NCI-H2107 treated with DMSO at 0.1 percent for 48 hours (cell line): Measurements from ENCODE around the gene VCAN.

ENCODE experiments used
- DNase-seq: peaks from one replicate; lab custom pipeline; 2025; ENCODE audit not compliant: unreplicated experiment; lab: John Stamatoyannopoulos, UW

VCAN gene

DNA sequence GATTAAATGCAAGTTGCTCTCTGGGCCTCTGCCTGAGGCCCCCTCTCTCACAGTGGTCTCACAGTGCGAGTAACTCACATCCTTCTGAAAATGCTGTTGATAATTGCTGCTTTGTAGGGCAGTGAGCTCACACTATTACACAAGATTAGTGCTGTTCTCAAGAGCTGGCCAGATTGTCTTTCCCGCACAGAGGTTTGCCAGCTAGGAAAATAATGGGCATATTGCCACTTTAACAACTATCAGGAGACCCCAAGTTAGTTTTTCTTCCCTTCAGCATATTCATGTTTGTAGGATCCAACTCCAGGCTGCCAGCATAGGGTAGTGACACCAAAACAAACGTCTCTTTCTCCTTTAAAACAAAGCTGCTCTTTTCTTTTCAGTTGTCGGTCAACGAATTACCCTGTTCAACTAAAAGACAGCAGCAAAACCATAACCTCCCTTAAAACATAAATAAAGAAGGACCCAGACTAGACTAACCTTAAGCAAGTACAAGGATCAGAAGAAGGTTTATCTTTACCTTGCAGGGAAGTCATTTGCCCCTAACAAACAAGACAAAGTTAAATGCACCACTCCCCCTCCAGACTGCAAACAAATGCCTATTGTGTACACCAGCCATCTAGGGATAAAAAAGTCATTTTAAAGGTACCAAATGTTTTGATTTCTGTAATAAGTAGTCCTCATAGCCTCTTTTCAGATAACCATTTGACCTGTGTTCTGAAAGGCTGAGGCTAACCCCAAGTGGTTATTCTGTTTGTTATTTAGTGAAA, 91.4 kb downstream of the VCAN start:
- DNase-seq, result no peak

DNA sequence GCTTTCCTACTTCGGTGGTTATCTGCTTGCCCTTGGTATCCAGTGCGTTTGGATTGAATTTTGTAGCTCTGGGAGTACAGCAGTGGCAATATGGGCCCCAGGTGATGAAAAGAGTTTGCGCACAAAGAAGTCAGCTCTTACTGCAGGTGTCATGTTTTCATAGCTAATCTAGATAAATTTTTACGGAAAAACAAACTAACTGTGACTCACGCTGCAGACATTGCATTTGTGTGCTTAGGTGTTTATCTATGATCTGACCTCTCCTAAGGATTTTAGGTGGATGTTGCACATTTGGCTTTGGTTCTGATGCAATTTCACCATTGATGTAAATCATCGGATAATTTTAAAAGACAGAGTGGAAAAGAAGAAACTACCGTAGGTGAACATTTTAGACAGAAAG, 92.1 kb downstream of the VCAN start:
- no peak for DNase-seq

DNA sequence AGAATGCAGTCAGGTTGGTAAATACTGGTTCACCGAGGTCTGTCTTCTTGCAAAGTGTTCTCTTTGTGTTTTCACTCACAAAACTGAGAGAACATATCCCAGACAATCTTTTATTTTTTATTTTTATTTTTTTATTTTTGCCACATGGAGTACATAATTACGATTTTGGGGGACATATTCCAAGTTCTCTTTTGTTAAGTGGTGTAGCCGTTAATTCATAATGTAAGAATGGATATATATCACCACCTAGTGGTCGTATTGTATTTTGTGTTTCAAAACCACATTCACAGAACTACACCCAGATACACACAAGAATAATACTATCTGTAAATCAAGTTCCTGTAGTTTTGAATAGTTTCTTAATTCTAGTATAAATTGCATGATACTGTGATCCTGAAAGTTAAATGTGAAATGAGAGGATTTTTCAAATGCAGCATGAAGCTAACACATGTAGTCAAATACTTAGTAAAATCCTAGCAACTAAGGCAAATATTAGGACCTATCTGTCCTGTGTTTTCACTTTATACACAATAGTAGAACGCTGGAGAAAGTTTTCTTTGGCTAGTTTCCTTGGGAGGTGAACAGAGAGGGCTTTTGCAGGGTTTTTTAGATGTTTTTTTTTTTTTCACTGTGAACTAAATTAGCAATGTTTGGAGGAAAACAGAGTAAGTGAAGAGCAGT, 92.7 kb downstream of the VCAN start:
- DNase-seq, result peak; percentile 13

DNA sequence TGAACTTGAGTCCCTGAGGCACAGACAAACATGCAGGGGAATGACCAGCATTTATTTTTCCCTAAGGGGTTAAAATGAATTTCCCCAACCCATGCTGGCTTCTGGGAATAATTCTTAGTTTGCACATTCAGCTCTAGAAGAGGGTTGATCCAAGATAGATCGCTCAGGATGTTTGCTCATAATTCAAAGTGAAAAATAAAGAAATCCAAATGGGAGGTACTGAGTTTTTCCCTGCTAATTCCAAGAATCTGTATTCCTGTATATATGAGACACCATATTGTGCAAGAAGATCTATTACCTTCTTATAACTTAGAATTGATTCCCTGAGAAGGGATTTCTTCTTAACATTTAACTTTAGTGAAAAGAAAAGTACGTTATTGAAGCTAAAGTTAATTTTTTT, 96.2 kb downstream of the VCAN start:
- no peak for DNase-seq

DNA sequence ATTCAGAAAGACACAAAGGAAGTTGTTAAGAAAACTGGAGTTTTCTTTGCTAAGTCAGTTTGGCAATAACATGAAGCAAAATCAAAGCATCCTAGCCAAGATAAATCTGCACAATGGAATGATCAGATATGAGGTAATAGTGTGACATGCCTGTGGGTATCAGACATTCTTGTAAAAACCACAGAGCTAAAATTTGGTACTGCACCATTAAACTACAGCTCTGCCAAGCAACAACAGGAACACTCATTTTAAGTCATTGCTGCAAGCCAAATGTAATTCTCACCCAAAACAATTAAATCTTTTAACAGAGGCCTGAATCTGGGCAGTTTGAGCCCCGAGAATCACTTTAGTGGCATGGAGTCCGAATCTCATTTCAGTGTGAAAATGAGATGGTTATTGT, 96.6 kb downstream of the VCAN start:
- DNase-seq, result no peak

DNA sequence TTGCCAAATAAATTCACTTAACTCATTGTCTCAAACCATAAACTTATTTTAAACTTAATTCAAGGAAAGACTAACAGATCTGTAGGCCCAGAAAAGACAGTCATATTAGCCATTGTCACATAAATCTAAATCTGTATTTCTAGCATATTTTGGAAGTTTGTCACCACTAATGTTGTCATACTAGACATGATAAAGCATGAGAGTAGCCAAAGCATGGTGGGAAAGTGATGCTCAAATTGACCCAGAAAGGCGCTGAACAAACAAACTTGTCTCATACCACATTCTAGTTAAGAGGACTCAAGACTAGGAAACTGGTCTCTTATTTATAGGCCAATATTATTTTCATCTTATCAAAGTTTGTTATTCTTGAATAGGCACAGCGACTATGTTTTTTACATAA, 99.4 kb downstream of the VCAN start:
- no peak for DNase-seq

DNA sequence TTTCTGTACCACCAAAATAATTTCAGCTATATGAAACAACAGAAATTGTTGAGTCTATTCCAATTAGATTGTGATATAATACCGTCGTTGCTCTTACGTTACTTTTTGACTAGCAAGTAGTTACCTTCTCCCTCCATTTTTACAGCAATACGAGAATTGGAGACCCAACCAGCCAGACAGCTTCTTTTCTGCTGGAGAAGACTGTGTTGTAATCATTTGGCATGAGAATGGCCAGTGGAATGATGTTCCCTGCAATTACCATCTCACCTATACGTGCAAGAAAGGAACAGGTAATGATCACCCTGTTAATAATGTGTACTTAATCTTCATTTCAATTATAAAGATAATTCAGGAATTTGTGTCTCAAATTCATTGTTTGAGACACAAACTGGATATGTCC, 100.7 kb downstream of the VCAN start:
- DNase-seq, result no peak

DNA sequence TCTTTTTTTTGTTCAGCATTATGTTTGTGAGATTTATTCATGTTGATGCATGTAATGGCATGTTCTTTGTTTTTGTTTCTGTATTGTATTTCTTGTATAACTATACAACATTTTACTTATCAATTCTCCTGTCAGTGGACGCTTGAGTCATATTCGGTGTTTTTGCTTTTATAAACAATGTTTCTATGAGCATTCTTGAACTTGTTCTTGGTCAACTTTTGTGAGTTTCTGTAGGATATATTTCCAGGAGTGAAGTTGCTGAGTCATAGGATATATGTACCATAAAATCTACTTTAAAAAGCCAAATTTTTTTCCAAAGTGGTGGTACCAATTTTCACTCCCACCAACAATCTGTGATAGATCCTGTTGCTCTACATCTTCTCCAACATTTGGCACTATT, 104.8 kb downstream of the VCAN start:
- DNase-seq, result no peak

DNA sequence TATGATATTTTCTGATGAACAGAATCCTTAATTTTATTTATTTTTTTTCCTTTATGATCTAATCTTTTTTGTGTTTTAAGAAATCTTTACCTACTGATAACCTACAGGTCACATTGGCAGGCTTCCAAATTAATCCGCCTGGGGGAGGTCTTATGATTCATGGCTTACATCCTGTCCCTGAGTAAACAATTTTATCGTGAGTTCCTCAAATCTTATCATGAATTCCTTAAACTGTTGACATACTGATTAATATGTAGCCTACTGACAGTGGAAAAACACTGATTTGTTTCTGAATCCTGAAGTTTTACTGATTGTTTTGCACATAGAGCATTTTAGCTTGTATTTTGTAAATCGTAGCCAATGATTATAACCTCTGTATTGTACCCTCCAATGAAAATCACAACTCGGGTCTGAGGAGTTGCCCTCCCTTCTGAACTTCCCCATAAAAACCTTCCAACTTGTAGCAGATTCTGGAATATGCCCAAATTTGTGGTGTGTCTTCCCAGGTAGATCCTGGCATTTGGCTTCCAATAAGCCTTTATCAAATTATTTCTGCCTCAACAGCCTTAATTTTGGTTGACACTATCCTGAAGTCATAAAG, 105.6 kb downstream of the VCAN start:
- DNase-seq, result no peak

DNA sequence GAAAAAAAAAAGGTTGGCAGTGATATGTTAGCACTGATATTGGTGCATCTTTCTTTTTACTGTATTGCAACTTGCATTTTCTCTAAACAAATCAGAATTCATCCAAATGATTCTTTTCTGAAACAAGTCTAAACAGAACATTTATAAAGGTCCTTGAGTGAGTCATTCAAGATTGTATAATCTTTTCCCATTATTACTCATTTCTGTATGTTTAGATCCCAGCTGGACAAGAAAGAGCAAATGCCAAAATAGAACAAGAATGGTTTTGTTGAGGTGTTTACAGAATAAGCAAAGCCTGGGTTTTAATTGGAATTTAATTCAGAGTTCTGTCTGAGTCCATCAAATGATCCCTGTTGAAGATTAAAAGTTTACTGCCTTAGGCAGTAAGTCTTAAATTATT, 112.3 kb downstream of the VCAN start:
- DNase-seq, result no peak

DNA sequence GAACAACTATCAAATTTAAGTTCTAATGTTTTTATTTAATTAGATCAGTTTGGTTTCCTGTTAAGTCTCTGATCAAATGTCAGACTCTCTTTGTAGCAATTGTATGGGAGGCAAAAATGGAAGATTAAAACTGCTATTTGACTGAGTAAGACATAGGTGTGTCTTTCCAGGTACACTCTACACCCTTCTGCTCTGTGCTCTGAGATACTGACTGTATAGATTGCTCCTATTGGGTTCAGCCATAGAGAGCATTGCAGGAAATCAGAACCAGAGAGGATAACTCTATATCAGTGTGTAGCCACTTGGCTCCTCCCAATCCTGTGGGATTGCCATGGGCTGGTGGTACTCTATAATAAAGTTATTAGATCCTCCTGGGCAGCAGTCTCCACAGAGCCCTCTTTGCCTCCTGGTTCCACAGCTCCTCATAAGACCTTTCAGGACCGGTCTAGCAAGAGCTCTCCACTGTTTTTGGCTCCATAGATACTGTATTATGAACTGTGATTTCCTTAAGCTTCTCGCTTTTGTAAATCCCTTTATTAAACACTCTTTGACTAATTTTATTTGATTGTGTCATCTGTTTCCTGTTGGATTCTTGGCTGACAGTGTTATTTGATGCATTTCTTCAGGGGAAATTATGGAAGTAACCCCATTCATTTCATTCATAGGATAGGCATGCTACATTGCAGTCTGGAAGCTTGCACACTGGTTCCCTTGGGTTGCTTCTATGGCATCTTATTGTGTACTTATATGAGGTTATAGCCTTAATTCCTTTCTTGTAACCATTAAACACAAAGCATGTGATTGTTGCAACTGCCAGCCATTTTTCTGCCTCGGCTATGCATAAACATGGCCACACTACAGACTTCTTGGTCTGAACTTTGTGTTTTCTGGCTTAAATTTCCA, 115.6 kb downstream of the VCAN start:
- DNase-seq, result no peak

DNA sequence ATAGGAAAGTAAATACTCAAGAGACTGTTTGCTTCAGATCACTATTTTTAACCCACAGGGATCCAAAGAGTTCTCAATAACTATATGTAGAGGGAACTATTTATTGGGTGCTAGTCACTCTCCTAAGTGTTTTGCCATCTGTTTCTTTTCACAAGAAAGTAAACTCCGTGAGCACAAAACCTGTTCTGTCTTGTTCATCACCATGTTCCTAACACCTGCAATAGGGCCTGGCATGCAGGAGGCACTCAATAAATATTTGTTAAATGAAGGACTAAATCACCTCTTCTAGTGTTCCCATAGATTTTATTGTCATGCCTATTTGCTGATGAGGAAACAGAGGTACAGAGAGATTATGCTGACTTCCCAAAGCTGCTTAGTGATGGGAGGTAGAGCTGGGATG, 118.2 kb downstream of the VCAN start:
- peak; percentile 72 for DNase-seq

DNA sequence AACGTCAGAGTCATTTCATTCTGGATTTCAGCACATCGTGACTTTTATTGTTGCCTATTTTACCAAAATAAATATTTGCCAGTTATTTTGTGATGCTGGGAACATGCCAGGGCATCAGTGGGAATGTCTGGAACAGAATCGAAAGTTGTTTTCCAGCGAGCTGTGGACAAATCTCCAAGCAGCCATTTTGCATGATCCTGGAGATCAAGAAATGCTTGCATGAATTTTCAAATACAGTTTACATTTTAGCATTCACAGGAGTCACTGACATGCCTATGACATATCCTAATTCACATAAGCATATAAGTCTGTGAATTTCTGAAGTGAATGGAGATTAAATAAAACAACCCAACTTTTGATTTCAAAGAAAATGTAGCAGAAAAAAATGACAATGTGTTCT, 119.4 kb downstream of the VCAN start:
- DNase-seq, result no peak

DNA sequence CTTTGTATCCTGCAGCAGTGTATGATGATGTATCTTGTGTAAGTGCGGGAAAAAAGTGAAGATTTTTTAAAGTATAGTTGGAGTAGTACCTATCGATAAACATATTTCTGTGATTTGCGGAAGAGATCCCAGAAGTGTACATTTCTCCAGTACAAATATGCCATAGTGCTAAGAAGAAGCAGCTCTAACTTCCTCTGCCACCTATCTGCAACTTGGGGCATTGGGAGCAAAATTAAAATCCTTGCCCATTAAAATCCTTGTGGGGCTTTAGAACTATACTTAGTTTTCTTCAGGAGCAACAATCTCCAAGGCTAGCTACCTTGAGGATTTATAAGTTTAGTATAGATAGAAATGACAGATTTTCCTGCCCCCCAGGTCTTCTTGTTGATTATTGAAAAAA, 123.7 kb downstream of the VCAN start:
- no peak for DNase-seq

DNA sequence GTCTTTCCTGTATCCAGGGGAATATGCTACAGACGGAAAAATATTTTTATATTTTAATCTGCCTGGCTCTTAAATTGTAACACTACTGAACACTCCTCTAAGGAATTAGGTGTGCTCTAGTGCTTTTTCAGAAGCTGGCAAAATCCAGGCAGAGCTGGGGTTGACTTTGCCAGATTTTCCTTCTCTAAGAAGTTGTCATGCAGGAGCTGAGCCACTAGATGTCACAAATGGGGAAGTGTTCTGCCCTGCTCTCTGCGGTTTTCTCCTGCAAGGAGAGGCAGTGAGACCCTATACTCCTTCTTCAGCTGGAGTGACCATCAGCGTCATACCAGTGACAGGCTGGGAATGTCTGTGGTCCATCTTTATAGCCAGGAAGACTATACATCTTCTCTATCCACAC, 136.6 kb downstream of the VCAN start:
- DNase-seq, result no peak

DNA sequence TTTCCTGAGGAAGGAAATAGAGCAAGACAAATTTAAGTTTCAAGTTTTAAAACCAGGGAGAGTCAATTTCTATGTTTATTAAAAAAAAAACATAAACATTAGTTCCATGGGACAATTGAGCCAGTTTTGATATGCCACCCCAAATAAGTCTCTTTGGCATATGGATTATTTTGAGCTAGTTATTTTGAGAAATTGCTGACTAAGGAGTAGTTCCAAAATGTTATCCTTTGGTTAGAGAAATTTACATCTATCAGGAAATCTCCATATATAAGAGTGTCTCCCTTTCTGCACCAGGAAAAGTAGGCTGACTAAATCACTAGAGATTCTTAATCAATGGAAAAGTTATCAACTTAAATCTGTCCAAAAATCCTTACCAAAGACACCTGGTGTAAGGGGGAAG, 143.3 kb downstream of the VCAN start:
- DNase-seq, result no peak

DNA sequence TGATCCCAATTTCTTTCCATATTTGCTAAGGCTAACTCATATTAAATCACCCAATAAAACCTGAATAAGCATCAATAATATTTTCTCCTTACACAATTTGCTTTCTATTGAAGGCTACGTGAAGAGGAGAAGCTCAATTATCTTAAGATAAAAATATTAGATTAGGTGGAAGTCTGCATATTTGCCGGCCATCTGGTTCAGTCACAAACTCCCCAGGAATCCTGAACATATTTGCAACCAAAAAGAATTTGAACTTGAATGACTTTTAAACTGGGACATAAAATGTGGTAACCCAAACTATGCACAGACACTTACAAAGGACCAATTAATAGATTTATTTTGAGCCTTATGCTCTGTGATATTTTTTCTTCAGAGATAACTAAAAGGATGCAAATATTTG, 156.8 kb downstream of the VCAN start:
- no peak for DNase-seq
